Endodermal cell (in vitro differentiated cells): ENCODE measurements around the gene SLX9. TPM values are rescaled to one million over a fixed set of nuclear protein-coding genes. Genes with fewer than 3 reads are reported as not detected.

Experiments used
- DNase-seq: peaks from one replicate; pipeline ENCODE4 v3.0.0-alpha.2; 2017
- H3K27ac ChIP-seq: 2 replicates; pipeline ENCODE4 v1.5.1; 2013; ENCODE audit warnings: mild to moderate bottlenecking, low read depth, low read length, moderate library complexity
- H3K27me3 ChIP-seq: 2 replicates; pipeline ENCODE4 v1.6.1; 2013; ENCODE audit warnings: mild to moderate bottlenecking, low read length, moderate library complexity; ENCODE audit not compliant: insufficient read depth, control insufficient read depth, poor library complexity, severe bottlenecking
- H3K36me3 ChIP-seq: 2 replicates; pipeline ENCODE4 v1.7.0; 2013; ENCODE audit warnings: mild to moderate bottlenecking, low read length, moderate library complexity; ENCODE audit not compliant: control insufficient read depth, insufficient read depth
- H3K4me1 ChIP-seq: one replicate; pipeline ENCODE4 v1.7.0; 2013; ENCODE audit warnings: low read length; ENCODE audit not compliant: control insufficient read depth, insufficient read depth
- H3K4me3 ChIP-seq: 2 replicates; pipeline ENCODE4 v1.5.1; 2013; ENCODE audit warnings: mild to moderate bottlenecking, low read length, moderate library complexity
- H3K9ac ChIP-seq: 2 replicates; pipeline ENCODE4 v1.6.1; 2013; ENCODE audit warnings: mild to moderate bottlenecking, low read length, moderate library complexity; ENCODE audit not compliant: poor library complexity, severe bottlenecking; ENCODE audit errors: extremely low read depth
- H3K9me3 ChIP-seq: 2 replicates; pipeline ENCODE4 v1.6.1; 2013; ENCODE audit warnings: mild to moderate bottlenecking, low read length, moderate library complexity; ENCODE audit not compliant: control insufficient read depth
- H3K27ac Mint-ChIP-seq: 2 replicates; pipeline ENCODE4 v1.8.0; 2020; ENCODE audit warnings: mixed read lengths
- H3K27me3 Mint-ChIP-seq: 2 replicates; pipeline ENCODE4 v1.8.0; 2021; ENCODE audit warnings: mild to moderate bottlenecking, mixed read lengths; ENCODE audit not compliant: insufficient read depth
- H3K36me3 Mint-ChIP-seq: 2 replicates; pipeline ENCODE4 v1.8.0; 2020; ENCODE audit warnings: low read depth, mixed read lengths
- H3K4me1 Mint-ChIP-seq: 2 replicates; pipeline ENCODE4 v1.8.0; 2020; ENCODE audit warnings: mixed read lengths
- H3K4me3 Mint-ChIP-seq: 2 replicates; pipeline ENCODE4 v1.8.0; 2020; ENCODE audit warnings: mild to moderate bottlenecking, moderate library complexity, mixed read lengths
- H3K9me3 Mint-ChIP-seq: 2 replicates; pipeline ENCODE4 v1.8.0; 2020; ENCODE audit warnings: mild to moderate bottlenecking, mixed read lengths
- WGBS, 2 experiments: methylation state at CpG; one replicate each; pipeline versions ENCODE4 v1.1.5 to v1.1.7; 2013; ENCODE audit warnings: missing lambda C conversion rate in 2 of 2, mixed read lengths in 1 of 2; ENCODE audit not compliant: insufficient coverage in 1 of 2, insufficient read length in 1 of 2; 5-methylcytosine and 5-hydroxymethylcytosine counted together
- total RNA-seq, 2 donors: library from RNA; stranded (reverse); fragmentation: NEBNext Ultra II Directional in 1 of 2; extraction: Animal tissue kit (Norgen Biotek cat#: 25700) in 1 of 2; gene quantifications; 2 replicates in 1 of 2; 3 replicates in 1 of 2; pipeline ENCODE4 v1.2.1, GENCODE V29; 2021
- TF ChIP-seq, protein P1 (sequence below): fragments of 200-600 bp; sonication (generic); conservative IDR thresholded peaks from 2 replicates; pipeline ENCODE4 v1.5.0; 2021; ENCODE audit warnings: antibody characterized with exemption, mild to moderate bottlenecking

The SLX9 gene
- total RNA-seq, 2 donors from 2014 or later = 38.0 to 48.9 TPM

DNA sequence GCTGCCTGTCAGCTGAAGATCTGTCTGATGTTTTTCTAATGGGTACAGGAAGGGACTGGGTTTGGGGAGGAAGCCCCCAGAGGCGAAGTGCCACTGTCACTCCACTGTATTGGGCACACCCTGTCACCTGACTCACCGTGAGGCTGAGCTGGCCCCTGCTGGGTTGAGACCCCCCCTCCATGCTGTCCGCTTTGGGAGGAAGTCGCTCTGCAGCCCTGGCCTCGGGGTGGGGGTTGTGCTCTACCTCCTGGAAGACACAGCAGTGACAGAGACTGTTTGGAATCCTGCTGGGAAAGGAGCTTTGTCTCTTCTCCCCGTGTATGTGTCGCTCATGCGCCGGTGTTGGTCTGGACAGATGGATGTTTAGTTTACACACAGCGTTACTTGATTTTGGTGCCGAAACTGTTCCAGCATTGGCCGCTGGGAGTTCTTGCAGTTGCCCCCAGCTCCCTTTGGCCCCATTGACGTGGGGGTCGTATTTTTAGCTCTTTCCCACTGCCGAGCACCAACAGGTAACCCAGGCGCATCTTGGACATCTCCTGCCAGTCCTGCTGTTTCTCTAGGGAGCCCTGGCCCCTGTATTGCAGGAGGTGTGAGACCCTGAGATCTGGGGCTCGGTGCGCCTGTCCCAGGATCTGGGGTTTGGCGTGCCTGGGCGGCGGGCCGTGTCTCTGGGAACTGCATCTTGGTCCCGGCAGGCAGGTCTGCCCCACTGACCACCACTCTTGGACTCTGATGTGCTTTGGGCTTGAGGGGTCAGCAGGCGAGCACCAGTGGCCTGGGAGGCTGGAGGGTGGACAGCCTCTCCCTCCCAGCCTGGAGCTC lies 30.3 kb downstream of the SLX9 start:
- H3K4me3 ChIP-seq = no peak overlapping the region
- H3K4me1 ChIP-seq = no peaks in the 10 kb centered on the region
- WGBS, 2 experiments = 82 to 89% methylated on average over 16 to 24 of the region's 24 CpGs
- Mint-ChIP-seq H3K4me1 (peaks cover 4% of the 10 kb centered on the region), H3K4me3 (no peak overlapping the region), H3K9me3 (no peaks in the 10 kb centered on the region), H3K27me3 (no peaks in the 10 kb centered on the region), H3K36me3 (peaks cover 38% of the 10 kb centered on the region), H3K27ac (peak overlapping the region; percentile 4)
- DNase-seq = no peak
- H3K9me3 ChIP-seq = no peaks in the 10 kb centered on the region
- H3K36me3 ChIP-seq = peaks cover 25% of the 10 kb centered on the region
- TF ChIP-seq, protein P1, sequence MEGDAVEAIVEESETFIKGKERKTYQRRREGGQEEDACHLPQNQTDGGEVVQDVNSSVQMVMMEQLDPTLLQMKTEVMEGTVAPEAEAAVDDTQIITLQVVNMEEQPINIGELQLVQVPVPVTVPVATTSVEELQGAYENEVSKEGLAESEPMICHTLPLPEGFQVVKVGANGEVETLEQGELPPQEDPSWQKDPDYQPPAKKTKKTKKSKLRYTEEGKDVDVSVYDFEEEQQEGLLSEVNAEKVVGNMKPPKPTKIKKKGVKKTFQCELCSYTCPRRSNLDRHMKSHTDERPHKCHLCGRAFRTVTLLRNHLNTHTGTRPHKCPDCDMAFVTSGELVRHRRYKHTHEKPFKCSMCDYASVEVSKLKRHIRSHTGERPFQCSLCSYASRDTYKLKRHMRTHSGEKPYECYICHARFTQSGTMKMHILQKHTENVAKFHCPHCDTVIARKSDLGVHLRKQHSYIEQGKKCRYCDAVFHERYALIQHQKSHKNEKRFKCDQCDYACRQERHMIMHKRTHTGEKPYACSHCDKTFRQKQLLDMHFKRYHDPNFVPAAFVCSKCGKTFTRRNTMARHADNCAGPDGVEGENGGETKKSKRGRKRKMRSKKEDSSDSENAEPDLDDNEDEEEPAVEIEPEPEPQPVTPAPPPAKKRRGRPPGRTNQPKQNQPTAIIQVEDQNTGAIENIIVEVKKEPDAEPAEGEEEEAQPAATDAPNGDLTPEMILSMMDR = no peak
- H3K27me3 ChIP-seq = no peaks in the 10 kb centered on the region
- no peak overlapping the region for H3K9ac ChIP-seq
- H3K27ac ChIP-seq = peak overlapping the region; percentile 53

DNA sequence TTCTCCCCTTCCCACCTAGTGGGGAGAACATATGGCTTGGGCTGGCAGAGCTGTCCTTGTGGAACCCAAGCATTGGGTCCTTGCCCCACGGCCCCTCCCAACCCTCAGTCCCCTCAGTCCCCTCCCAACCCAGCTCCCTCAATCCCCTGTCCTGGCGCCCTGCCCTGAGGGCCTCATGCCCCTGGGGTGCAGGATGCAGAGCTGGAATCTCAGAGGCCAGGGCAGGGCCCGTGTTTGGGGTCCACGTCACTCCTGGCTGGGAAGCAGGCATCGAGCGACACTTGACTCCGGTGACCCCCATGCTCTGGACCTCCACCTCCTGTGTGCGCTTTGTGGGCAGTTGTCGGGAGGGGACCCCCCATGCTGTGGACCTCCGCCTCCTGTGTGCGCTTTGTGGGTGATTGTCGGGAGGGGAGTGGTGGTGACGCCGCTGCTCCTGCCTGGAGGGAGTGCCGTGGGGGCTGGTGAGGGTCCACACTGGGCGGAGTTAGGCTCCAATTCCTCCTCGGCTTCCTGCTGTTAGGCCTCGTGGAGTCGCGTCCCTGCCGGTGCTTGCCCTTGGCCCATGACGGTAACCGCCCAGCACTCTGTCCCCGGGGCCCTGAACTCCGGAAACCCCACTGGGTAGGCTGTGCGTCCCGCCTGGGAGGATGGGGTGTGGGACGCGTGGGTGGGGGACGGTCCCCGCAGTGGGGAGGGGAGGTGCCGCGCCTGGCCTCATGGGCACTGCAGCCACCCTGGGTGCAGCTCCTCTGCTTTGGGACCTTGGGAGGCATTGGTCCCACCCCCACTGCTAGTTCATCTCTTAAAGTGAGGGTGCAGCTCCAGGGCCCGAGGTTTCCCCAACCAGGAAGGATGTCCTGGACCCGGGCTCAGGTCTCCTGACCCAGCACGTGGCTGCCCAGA lies 31.2 kb downstream of the SLX9 start:
- H3K9ac ChIP-seq = no peak overlapping the region
- Mint-ChIP-seq H3K27ac (peak overlapping the region; percentile 4), H3K4me3 (no peak overlapping the region), H3K27me3 (no peaks in the 10 kb centered on the region), H3K9me3 (no peaks in the 10 kb centered on the region), H3K4me1 (peaks cover 4% of the 10 kb centered on the region), H3K36me3 (peaks cover 31% of the 10 kb centered on the region)
- H3K27me3 ChIP-seq = no peaks in the 10 kb centered on the region
- peaks cover 21% of the 10 kb centered on the region for H3K36me3 ChIP-seq
- 86 to 90% methylated on average over 10 to 36 of the region's 36 CpGs for WGBS, 2 experiments
- no peaks in the 10 kb centered on the region for H3K4me1 ChIP-seq
- DNase-seq = no peak
- TF ChIP-seq, protein P1 = no peak
- H3K9me3 ChIP-seq = no peaks in the 10 kb centered on the region
- no peak overlapping the region for H3K4me3 ChIP-seq
- H3K27ac ChIP-seq = no peak overlapping the region

DNA sequence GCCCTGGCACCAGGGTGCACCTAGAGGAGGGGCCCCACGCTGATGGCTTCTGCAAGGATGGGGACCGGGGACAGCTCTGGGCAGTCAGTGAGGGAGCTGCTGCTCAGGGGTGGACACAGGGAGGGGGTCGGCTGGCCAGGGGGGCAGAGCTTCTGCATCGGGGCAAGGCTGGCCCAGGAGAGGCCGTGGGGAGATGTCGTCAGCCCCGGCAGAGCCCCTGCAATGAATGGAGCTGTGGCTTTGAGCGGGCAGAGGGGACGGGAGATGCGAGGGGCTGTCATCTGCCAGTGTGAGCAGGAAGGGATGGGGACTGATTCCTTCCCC lies 31.8 kb downstream of the SLX9 start:
- Histone ChIP-seq H3K27ac (no peak overlapping the region), H3K9me3 (no peaks in the 10 kb centered on the region), H3K4me3 (no peak overlapping the region), H3K36me3 (peaks cover 21% of the 10 kb centered on the region), H3K27me3 (no peaks in the 10 kb centered on the region), H3K4me1 (no peaks in the 10 kb centered on the region), H3K9ac (no peak overlapping the region)
- 85 to 87% methylated on average over 9 to 10 of the region's 10 CpGs for WGBS, 2 experiments
- Mint-ChIP-seq H3K9me3 (no peaks in the 10 kb centered on the region), H3K4me1 (peaks cover 4% of the 10 kb centered on the region), H3K27me3 (no peaks in the 10 kb centered on the region), H3K36me3 (peaks cover 31% of the 10 kb centered on the region), H3K27ac (peak overlapping the region; percentile 87), H3K4me3 (no peak overlapping the region)
- no peak for DNase-seq
- TF ChIP-seq, protein P1 = no peak
